ENCODE data around the gene KIAA0232.

DNA sequence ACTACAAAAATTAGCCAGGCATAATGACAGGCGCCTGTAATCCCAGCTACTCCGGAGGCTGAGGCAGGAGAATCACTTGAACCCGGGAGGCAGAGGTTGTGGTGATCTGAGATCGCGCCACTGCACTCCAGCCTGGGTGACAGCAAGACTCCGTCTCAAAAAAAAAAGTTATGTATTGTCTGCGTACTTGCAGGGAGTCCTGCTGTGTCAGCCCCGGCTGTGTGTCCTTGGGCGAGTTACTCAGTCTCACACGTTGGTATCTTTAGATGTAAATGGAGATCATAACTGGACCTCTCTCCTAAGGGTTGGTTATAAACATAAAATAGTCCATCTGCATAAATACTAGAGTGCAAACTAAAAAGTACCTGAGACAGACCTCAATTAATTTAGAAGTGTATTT, 104.4 kb downstream of the KIAA0232 start:
- TF ChIP-seq ZFP30 (CRISPR knock-in tag; IDR thresholded peaks at IDR 0.05) (no peak), PATZ1 (CRISPR knock-in tag; IDR thresholded peaks at IDR 0.05; ENCODE audit: borderline replicate concordance) (no peak), SNAI2 (CRISPR knock-in tag; IDR thresholded peaks at IDR 0.05) (no peak), ZNF70 (CRISPR knock-in tag; IDR thresholded peaks at IDR 0.05) (no peak)
- TF ChIP-seq, protein P1, sequence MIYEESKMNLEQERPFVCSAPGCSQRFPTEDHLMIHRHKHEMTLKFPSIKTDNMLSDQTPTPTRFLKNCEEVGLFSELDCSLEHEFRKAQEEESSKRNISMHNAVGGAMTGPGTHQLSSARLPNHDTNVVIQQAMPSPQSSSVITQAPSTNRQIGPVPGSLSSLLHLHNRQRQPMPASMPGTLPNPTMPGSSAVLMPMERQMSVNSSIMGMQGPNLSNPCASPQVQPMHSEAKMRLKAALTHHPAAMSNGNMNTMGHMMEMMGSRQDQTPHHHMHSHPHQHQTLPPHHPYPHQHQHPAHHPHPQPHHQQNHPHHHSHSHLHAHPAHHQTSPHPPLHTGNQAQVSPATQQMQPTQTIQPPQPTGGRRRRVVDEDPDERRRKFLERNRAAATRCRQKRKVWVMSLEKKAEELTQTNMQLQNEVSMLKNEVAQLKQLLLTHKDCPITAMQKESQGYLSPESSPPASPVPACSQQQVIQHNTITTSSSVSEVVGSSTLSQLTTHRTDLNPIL (CRISPR knock-in tag; IDR thresholded peaks at IDR 0.05; ENCODE audit: low read depth) = no peak

Measured in SK-N-SH treated with all-trans-retinoic acid at 6 μM for 48 hours (cell line).